Hematopoietic multipotent progenitor cell treated with erythropoietin and hydrocortisone succinate and interleukin-3 and kit ligand, for 17 days (in vitro differentiated cells): Measurements from ENCODE around the gene KRT86.
"Not testable (repeated sequence)": the region's sequence is repeated elsewhere in the genome, so short reads cannot be mapped to it uniquely, and the experiment has no call there.

Experiments
- DNase-seq: peaks from one replicate; pipeline ENCODE4 v3.0.0-alpha.2; 2015; ENCODE audit warnings: low spot score

KRT86 gene

DNA sequence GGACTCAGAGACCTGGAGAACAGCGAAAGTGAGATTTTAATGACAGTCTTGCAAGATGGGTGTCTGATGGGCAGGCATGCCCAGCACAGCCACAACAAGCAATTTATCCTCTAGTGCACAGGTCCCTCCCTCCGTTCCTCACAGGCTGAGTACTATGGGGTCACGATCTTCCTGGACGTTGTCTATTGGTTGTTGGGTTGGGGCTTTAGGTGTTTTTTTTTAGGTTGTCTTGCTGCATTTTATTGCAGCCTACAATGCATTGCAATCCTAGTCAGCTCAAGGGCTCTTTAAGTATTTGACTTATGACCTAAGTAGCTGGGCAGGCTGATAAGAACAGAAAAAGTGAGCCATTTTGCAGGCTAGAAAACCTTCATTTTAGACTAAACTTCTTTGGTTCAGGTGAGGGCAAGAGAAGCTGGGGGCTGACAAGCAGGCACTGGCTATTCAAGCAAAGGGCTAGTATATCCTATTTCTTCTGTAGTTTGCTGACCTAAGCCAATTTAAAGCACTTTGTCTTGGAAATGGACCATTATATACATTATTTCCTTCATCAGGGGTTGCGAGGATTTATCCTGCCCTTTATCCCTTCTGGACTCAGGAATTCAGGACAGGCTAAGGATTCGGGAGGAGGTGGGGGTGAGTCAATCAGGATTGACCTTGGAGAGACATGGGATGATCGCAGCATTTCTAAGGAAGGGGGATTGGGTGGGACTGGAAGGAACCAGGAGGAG lies 35.4 kb upstream of the KRT86 start:
- no peak for DNase-seq

- DNase-seq = no peak
Observed at GRCh38 chr12:52239767-52240166, 34.7 kb upstream of the KRT86 start.

GRCh38 chr12:52240247-52240646 lies 34.2 kb upstream of the KRT86 start:
- DNase-seq = not testable (repeated sequence)

- no peak for DNase-seq
Observed at GRCh38 chr12:52241205-52241842, 33.1 kb upstream of the KRT86 start.

- no peak for DNase-seq
Observed at GRCh38 chr12:52242442-52243258, 31.8 kb upstream of the KRT86 start.

GRCh38 chr12:52243259-52243855 lies 31.1 kb upstream of the KRT86 start:
- no peak for DNase-seq

GRCh38 chr12:52243856-52244614 lies 30.4 kb upstream of the KRT86 start:
- DNase-seq = no peak

DNA sequence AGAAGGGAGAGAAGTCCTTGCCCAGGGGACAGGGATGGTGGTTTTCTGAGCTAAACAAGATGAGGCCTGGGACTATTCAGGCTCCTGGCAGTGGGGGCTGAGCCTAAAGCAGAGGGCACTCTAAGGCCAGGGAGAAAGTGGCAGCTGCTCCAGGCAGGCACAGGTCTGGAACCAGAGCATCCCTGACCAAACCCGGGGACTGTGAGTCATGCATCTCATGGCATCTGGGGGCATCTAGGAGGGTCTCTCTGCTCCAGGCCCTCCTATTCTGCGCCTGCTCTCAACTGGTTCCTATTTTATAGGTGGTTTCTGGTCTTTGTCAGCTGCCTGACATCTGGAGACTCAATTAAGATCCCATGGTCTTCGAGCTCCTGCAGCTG lies 29.8 kb upstream of the KRT86 start:
- DNase-seq = no peak

DNA sequence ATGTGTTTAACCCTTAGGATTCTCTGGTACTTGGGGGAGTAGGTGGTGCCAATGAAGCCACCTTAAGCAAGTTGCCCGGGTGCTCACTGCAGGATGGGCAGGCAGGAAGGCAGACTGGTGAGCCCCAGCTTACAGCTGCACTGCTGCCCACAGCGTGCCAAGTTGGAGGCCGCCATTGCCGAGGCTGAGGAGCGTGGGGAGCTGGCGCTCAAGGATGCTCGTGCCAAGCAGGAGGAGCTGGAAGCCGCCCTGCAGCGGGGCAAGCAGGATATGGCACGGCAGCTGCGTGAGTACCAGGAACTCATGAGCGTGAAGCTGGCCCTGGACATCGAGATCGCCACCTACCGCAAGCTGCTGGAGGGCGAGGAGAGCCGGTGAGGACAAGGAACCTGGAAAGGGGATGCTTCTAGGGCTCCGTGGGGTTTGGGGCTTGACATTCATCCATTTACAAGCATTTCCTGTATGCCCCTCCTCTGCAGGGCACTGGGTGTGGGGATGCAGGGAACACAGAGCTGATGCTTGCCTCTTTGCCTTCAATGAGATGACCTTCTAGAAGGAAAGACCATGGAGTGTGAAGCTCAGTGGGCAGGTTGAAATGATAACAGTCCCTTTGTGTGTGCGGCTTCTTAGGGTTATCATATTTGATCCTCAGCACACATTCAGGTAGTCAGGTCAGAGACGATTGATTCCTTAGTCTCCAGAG lies 29.0 kb upstream of the KRT86 start:
- DNase-seq = no peak

GRCh38 chr12:52245962-52246569 lies 28.4 kb upstream of the KRT86 start:
- no peak for DNase-seq

DNA sequence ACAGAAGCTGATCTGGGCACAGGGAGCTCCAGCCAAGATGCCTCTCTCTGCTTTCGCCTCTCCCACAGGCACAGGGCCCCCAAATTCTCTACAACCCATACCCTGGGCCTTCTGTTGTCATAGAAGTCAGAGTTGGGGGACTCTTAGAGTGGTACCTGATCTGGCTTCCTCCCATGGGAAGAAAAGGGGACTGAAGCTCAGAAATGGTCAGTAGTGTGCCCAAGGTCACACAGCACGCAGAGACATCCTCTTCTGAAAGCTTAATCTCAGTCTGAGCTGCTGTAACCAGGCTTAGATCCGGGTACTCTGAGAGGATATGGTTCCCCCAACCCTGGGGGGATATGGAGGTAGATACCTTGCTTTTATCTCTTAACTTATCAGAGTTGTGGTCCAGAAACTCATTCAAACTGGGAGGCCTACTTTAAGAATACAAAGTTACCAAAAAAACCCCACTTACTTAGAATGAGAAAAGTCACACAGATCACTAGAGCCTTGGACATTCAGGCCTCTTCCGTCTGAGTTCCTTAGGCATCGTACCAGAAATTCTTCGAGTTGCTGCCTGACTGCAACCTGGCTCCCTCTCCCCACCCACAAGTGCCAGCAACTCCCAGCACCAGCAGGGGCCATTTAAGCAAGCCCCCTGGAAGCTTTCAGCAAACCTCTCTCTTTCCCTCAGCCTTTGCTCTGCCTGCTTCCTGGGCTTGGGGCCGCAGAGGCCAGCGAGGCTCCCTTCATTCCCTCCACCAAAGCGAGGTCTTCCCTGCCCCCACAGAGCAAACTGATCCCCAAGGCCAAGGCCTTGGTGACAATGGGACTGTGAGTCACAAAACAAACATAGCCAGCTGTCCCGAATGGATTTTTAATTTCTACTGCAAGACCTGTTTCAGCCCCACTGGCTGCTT lies 27.5 kb upstream of the KRT86 start:
- no peak for DNase-seq

- no peak for DNase-seq
Observed at GRCh38 chr12:52247622-52248540, 26.6 kb upstream of the KRT86 start.

DNA sequence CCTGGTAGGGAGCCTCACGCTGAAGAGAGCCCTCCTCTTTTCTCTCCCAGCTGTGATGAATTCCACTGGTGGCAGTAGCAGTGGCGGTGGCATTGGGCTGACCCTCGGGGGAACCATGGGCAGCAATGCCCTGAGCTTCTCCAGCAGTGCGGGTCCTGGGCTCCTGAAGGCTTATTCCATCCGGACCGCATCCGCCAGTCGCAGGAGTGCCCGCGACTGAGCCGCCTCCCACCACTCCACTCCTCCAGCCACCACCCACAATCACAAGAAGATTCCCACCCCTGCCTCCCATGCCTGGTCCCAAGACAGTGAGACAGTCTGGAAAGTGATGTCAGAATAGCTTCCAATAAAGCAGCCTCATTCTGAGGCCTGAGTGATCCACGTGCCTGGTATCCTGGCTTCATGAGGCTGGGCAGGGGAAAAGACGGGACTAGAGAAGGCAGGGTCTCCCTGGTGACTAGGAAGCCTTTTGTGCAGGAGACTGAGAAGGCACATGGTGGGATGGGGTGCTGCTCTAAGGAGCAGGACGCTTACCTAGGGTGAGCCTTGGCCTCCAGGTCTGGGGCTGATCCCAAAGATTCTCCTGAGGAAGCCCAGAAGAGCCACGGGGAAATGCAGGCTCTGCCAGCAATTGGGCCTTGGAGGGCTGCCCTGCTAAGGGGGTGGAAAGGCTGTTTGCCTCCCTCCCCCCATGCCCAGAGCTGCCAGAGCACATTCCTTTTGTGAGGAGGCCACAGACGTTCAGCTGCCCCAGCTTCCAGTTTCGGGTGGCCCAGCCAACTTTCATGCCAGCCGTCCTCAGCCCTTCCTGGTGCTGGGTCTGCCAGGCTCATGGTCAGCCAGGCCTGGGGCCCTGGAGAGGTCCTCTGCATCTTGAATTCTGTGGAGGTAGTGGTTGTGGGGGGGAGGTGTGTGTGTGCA lies 25.6 kb upstream of the KRT86 start:
- DNase-seq = no peak

- no peak for DNase-seq
Observed at GRCh38 chr12:52249511-52250047, 24.9 kb upstream of the KRT86 start.

- no peak for DNase-seq
Observed at GRCh38 chr12:52250048-52250990, 24.1 kb upstream of the KRT86 start.
